ENCODE data around the gene KLK13.

The KLK13 gene

DNA sequence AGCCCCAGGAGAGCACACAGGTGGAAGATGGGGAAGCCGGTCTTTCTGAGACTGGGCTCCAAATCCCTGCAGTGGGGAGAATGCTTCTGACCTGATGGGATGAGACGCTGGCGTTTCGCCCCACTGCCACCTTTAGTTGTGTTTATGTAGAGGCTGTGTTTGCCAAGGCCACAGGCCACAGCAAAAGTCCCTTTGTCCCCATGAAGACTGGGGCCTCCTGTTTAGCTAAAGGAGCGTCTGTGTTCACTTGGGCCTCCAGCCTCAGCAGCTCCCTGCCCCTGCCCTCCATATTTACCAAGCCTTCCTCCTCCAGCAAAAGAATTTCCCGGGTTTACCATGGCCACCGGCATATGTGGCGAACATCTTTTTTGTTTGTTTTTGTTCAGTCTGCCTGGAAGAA lies 28.2 kb upstream of the KLK13 start:
- no peak for DNase-seq (ENCODE audit: low read depth)
- TF ChIP-seq, protein P1, sequence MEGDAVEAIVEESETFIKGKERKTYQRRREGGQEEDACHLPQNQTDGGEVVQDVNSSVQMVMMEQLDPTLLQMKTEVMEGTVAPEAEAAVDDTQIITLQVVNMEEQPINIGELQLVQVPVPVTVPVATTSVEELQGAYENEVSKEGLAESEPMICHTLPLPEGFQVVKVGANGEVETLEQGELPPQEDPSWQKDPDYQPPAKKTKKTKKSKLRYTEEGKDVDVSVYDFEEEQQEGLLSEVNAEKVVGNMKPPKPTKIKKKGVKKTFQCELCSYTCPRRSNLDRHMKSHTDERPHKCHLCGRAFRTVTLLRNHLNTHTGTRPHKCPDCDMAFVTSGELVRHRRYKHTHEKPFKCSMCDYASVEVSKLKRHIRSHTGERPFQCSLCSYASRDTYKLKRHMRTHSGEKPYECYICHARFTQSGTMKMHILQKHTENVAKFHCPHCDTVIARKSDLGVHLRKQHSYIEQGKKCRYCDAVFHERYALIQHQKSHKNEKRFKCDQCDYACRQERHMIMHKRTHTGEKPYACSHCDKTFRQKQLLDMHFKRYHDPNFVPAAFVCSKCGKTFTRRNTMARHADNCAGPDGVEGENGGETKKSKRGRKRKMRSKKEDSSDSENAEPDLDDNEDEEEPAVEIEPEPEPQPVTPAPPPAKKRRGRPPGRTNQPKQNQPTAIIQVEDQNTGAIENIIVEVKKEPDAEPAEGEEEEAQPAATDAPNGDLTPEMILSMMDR (IDR thresholded peaks at IDR 0.05; ENCODE audit: control insufficient read depth, insufficient read depth, low read depth, low read length, missing control alignments) = no peak
- no peak overlapping the region for H3K4me3 ChIP-seq (ENCODE audit: control insufficient read depth, low read depth, low read length)

DNA sequence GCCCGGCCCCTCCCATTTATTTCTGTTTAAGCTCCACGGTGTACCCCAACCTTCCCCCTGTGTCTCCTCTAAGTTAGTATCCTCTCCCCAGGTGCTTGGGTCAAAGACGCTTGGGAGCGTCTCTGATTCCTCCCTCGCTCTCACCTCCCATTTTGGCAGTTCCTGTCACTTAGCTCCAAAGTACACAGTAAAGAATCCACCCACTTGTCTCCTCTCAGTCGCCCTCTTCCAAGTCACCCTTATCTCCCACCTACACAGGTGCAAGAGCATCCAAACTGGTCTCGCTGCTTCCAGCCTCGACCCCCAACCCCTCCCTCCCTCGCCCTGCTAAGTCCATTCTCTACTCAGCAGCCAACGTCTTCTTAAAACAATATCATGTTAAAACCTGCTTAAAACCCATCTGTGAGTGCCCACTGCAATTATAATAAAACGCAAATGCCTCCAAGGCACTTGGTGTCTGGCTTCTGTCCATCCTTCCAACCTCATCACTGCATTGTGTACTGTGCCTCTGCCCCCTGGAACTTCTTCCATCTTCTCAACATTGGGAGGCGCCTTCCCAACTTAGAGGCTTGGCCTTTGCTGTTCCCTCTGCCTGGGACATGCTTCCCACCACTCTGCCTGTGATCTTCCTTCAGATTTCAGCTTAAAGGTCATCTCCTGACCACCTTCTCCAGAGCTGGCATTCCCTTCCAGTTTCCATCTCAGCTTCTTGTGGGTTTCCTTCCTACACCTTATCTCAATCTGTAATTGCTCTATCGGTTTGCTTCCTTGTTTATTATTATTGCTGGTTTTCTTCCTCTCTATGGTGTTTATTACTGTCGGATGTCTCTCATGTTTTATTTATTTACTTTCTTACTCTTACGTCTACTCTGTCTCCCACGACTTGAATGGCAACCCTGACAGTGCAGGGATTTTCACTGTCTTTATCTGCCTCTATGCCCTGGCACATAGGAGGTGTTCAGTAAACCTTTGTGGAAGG lies 27.3 kb upstream of the KLK13 start:
- no peak for DNase-seq (ENCODE audit: low read depth)
- no peak overlapping the region for H3K4me3 ChIP-seq (ENCODE audit: control insufficient read depth, low read depth, low read length)
- TF ChIP-seq, protein P1 (IDR thresholded peaks at IDR 0.05; ENCODE audit: control insufficient read depth, insufficient read depth, low read depth, low read length, missing control alignments) = no peak

DNA sequence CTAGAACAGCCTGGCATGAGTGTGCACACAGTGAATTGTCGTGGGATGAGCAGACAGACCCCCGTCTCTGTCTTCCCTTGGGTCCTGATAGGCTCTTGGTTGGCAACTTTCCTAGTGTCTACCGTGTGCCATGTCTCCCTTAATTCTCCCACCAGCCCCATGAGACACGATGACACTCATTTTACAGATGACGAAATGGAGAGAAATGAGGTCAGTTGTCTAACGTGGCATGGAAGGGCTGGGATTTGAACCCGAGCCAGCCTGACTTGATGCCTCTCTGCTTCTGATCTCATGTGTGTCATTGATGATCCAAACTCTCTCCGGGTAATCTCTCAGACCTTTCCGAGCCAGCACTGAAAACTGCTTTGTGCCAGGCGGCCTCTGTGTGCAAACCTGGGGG lies 26.2 kb upstream of the KLK13 start:
- DNase-seq (ENCODE audit: low read depth) = no peak
- no peak overlapping the region for H3K4me3 ChIP-seq (ENCODE audit: control insufficient read depth, low read depth, low read length)
- TF ChIP-seq, protein P1 (IDR thresholded peaks at IDR 0.05; ENCODE audit: control insufficient read depth, insufficient read depth, low read depth, low read length, missing control alignments) = no peak

DNA sequence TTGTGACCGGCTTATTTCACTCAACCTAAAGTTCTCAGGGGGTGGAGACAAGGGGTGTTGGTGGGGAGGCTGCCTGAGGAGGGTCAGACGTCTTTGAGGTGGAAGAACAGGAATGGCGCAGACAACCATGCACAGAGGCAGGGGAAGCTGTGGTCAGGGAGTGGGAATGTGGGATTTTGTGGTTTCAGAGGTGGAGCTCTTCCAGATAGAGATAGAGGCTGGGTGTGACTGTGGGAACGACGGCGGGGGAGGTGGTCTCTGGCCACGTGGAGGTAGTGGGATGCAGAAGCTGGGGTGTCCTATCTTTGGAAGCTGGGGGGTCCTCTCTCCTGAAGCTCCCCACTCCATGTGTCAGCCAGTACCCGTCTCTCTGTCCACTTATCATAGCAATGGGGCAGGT lies 25.6 kb upstream of the KLK13 start:
- H3K4me3 ChIP-seq (ENCODE audit: control insufficient read depth, low read depth, low read length) = no peak overlapping the region
- TF ChIP-seq, protein P1 (IDR thresholded peaks at IDR 0.05; ENCODE audit: control insufficient read depth, insufficient read depth, low read depth, low read length, missing control alignments) = no peak
- no peak for DNase-seq (ENCODE audit: low read depth)

DNA sequence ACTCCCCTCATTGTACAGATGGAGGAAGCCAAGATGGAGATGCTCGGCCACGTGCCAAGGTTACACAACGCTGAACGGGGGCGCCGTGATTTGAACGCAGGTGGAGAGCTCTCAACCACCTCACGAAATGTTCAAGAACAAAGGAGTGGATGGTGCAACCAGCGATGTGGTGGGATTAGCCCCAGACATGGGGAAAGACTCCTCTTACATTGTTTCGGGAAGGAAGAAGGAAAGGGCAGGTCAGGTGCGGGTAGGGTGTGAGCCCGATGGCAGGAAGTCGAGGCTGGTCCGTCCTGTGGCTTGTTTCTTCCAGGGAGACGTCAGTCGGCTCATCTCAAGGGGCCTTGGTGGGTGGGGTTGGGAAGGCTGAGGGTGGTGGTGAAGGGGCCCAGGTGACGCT lies 24.9 kb upstream of the KLK13 start:
- H3K4me3 ChIP-seq (ENCODE audit: control insufficient read depth, low read depth, low read length) = no peak overlapping the region
- TF ChIP-seq, protein P1 (IDR thresholded peaks at IDR 0.05; ENCODE audit: control insufficient read depth, insufficient read depth, low read depth, low read length, missing control alignments) = no peak
- no peak for DNase-seq (ENCODE audit: low read depth)

DNA sequence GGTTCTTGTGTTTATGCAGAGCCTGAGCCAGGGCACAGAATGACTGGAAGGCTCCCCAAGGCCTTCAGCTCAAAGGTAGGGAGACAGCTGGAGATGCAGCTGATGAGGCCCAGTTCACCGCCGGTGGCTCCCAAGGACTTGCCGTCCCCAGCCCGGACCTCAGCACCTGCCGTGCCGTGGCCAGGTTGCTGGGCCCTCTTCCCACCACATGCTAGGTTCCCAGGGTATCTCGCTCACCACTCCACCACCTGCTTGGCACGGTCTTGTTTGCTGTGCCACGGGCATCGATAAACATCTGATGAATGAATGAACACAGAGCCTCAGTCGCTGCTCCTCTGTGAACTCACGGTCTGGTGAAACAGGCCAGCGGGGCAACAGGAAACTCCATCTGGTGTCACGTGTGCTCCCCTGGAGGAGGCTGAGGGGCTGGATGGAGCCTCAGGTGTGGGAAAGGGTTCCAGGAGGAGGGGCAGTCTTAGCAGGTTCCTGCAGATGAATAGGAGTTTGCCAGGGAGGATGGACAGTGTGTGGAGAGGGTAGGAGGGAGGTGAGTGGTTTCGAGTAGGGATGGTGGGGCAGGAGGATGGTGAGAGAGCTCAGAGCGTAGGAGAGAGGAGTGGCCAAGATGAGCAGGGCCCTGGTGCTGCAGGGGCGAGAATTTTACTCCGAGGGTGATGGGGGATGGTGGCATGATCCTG lies 21.4 kb upstream of the KLK13 start:
- no peak overlapping the region for H3K4me3 ChIP-seq (ENCODE audit: control insufficient read depth, low read depth, low read length)
- no peak for DNase-seq (ENCODE audit: low read depth)
- TF ChIP-seq, protein P1 (IDR thresholded peaks at IDR 0.05; ENCODE audit: control insufficient read depth, insufficient read depth, low read depth, low read length, missing control alignments) = no peak
